DMS 273 treated with DMSO at 0.1 percent for 48 hours (cell line): ENCODE results near the gene ELOVL5.

Experiments used
- DNase-seq: peaks from one replicate; lab custom pipeline; 2025; lab: John Stamatoyannopoulos, UW

ELOVL5 gene

DNA sequence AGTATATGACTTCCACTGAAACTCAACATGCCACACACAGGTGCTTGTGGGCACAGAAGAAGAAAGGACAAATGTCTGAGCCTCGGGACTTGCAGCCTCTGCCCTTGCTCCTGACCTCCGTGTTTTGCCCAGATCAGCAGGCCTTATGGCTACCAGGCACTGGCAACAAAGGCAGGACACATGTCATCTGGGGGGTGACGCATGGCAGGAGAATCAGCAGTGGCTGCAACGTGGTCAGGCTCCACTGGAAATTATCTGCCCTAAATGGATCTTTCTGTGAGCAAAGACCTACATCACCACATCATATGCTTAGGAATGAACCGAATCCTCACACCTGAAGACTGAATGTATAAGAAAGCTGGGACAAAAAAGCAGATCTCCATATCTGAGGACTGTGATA lies 78.9 kb downstream of the ELOVL5 start:
- no peak for DNase-seq

DNA sequence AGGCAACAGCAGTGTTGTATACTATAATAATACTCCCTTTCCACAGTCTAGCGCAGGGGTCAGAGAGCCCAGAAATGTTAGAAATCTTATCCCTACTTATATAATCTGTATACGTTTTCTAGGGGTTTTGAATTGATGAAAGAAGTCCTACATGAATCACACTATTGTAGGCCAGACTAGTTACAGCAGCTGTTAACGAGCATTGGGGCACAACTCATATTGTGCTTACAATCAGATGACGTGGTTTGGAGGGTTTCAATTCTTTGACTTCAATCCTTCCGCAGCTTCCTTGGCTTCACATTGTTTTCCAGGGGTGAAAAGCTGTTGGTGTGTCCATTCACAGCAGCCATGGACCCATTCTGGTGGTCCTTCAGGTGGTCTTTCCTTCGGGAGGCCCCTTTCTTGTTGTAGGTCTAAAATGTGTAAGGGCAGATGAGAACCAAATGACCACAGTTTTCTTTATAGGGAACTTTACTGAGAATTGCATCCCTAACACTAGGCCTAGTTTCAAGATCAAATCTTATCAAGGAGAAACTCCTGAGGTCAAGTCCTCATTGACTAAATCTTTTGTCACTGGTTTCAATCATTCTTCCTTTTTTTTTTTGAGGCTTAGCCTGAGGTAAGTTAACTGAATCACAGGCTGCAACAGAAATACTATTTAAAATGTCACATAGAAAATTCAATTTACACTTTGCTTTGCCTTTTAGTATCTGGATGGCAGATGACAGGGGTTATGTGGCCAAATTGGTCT lies 79.7 kb downstream of the ELOVL5 start:
- DNase-seq: no peak

DNA sequence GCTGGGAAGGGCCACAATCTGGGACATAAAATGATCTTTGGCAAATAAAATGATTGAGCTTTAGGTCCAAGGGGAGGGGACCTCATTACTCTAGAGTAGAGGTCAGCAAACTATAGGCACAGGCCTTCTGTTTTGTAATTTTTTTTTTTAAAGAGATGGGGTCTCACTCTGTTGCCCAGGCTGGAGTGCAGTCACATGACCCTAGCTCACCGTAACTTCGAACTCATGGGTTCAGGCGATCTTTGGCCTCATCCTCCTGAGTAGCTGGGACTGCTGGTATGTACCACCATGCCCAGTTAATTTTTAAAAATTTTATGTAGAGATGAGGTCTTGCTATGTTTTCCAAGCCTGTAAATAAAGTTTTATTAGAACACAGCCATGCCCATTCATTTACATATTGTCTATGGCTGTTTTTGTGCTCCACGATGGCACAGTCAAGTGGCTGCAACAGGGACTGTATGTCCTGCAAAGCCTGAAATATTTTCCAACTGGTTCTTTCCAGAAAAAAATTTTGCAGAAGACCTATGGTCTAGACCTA lies 82.1 kb downstream of the ELOVL5 start:
- no peak for DNase-seq

DNA sequence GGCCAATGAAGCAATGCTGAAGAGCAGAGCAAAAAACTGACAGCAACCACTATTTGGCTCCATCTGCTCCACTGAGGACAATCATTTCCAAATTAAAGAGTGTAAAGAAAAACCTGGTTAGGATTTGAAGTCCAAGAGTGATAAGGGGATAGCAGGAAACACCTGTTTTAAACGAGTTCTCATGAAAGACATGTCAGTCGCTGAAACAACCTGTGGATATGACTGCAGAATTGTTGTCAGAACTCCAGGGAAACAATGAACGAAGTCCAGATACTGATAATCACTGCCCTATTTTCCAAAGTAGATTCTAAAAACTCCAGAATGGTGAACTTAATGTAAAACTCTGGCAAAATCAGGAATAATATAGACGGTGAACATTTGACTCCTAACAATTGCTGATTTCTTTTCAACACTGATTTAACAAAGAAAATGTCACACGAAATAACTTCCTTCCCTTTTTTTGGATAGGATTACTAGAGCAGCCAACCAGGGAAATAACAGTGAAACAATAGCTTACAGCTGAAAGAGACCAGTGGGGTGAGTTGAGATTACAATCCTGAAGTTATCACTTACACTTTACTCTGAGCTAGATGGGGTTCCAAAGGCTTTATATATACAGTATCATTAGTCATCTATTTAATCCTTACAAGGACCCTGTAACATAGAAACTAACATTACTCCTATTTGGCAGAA lies 83.7 kb downstream of the ELOVL5 start:
- no peak for DNase-seq

DNA sequence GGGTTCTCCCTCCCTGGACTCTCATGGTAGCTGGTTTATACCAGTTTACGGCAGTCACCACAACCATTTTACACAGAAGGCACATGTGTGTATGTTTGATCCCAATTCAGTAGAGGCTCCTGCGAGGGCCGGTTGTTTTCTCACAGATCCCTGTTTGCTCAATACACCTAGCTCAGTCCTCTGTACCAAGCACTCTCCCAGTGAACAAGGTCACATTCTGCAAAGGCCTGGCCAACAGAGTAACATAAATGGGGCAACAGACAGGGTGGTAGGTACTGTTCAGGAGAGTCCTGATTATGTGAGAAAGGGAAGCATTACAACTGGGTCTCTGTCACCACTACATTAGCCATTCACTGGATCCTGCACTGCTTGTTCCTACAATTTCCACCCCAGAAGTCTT lies 84.4 kb downstream of the ELOVL5 start:
- no peak for DNase-seq

DNA sequence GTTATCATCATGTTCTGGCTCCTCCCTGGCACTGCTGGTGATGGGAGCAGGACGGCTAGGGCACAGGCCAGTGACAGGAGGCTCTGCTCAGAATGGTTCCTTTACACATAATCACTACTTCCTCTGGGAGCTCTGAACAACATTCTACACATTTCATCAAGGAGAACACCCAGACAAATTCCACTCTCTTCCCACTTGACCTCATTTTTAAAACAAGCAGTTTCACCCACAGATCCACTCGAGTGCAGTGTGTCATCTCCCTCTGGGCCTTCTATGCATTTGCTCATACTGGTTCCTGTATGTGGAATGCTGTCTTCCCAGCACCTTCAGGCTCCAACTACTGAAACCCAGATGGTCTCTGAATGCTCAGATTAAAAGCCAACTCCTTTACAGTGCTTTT lies 84.8 kb downstream of the ELOVL5 start:
- no peak for DNase-seq

DNA sequence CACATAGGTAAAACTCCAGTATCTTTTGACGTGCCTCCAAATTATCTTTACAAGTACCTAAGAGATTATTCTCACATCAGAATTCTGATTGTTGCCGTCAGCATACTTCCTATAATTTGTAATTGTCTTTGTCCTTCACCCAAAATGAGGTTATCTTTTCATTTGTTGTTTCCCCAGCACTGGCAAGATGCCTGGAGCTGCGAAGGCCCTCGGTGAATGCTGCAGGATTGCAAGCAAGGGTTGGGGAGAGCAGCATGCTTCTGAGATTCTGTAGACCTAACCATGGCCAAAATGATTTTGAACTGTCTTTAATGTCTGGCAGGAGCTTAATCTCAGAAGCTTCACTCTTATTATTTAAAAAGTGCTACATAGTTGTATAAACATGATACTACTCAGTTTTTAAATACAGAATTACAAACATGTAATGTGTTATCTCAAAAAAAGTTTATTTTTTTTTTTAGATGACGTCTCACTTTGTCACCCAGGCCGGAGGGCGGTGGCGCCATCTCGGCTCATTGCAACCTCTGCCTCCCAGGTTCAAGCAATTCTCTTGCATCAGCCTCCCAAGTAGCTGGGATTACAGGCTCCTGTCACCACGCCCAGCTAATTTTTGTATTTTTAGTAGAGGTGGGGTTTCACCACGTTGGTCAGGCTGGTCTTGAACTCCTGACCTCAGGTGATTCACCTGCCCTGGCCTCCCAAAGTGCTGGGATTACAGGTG lies 88.7 kb downstream of the ELOVL5 start:
- no peak for DNase-seq

DNA sequence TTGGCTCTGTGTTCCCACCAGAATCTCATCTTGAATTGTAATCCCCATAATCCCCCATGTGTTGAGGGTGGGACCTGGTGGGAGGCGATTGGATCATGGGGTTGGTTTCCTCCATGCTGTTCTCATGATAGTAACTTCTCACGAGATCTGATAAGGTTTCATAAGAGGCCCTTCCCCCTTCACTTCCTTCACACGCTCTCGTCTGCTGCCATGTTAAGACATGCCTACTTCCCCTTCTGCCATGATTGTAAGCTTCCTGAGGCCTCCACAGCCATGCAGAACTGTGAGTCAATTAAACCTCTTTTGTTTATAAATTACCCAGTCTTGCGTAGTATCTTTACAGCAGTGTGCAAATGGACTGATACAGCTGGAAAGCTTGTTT lies 90.0 kb downstream of the ELOVL5 start:
- DNase-seq: no peak

DNA sequence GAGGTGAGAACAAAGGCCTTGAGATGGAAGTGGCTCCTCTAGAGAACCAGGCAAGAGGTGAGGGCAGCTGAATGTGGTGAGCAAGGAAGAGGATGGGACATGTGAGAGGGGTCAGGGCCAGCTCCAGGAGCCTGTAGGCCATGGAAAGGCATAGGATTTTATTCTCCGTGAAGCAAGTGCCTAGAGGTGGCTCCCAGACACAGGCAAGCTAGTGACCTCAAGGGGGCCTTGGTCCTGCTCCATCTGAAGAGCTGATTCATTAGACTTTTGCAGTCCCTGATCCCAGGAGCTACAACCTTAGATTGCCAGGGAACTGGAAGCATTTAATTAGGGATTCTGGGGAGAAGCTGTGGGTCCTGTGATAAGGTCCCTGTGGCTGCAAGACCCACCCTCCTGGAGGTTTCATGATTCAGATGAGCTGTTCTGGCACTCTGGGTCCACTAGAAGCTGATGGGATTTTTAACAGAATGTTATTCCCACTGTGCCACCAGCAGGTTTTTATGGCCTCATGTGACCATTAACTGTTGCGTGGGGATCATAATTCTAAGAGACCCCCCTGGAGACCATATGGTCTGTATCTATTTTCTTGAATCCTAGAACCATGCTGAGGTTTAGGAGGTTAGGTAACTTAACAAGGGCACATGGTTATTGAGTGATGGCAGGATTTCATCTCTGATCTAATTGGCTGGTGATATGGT lies 90.5 kb downstream of the ELOVL5 start:
- DNase-seq: no peak

DNA sequence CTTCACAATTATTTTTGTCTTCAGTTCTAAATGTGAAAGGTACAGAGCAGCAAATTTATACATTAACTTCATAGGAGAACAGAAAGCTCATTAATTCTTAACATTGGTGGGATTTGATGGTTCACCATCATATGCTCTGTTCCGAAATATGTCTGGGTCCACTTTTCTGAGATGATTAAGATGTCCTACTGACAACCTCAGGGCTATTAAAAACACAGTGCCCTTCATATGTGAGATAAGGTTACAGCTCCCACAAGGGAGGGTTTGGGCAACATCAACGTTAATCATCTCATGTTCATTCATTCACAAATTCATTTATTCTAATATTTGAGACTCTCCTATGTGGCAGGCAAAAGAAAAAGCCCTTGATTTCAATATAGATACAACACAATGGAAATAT lies 91.2 kb downstream of the ELOVL5 start:
- DNase-seq: no peak

DNA sequence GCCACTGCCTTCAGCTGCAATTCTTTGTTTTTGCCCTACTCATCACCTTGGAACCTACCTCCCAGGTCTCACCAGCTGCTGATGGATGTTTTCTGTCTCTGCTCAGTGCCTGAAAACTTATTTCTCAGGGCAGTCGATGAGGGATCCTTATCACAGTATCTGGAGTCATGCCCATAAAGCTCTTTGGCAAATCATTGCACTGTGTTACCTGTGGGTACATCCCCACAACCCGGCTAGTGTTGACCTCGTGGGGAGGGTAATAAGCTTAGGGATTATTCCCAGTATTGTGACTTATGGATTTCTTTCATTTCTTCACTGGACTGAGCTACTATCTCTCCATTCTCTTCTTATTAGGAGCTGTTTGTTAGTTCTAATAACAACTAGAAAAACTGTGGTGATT lies 91.7 kb downstream of the ELOVL5 start:
- DNase-seq: no peak

DNA sequence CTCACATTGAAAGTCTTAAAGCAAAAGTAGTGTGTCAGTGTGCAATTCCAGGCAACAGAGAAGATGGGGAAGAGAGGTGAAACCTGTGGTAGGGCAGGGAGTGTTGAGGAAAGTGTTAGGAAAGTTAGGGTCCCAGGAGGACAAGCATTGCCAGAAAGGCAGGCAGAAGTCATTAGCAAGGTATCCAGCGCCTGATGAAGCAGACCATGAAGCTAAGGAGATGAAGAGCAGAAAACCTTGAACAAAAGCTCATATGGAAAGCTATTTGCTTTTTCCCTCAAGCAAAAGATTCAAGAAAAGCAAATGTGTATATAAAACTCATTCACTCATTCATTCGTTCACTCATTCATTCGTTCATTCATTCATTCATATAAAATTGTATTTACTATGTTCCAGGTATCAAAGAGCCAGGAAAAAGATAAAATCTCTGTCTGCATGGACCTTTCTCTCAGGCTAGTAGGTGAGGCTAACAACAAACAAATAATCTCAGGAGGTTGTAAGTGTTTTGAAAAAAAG lies 96.5 kb downstream of the ELOVL5 start:
- no peak for DNase-seq

DNA sequence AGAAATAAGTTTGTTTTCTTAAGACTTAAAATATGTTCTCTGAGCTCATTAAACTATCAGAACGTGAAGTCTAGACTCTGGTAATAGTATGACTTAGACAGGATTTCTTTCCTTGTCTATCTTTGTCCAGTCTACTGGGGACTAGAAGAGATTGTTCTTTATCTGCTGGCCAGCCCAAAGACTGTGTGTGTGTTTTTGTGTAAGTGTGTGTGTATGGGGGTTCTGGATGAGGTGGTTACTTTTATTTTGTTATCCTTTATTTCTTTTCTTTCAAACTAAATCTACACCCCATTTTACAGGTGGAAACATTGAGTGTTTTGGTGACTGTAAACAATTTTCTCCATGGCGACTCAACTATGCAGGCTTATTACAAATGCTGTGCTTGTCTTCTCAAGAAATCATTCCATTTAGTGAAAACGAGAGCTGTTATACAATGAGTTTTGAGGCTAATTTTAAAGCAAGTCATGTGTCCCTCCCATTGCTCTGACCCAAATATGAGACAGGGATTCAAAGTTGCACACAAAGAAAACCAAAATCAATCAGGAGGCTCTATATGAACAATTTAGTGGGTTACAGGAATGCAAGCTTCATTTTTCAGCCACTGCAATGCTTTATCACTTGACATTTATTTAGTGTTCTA lies 97.6 kb downstream of the ELOVL5 start:
- no peak for DNase-seq

DNA sequence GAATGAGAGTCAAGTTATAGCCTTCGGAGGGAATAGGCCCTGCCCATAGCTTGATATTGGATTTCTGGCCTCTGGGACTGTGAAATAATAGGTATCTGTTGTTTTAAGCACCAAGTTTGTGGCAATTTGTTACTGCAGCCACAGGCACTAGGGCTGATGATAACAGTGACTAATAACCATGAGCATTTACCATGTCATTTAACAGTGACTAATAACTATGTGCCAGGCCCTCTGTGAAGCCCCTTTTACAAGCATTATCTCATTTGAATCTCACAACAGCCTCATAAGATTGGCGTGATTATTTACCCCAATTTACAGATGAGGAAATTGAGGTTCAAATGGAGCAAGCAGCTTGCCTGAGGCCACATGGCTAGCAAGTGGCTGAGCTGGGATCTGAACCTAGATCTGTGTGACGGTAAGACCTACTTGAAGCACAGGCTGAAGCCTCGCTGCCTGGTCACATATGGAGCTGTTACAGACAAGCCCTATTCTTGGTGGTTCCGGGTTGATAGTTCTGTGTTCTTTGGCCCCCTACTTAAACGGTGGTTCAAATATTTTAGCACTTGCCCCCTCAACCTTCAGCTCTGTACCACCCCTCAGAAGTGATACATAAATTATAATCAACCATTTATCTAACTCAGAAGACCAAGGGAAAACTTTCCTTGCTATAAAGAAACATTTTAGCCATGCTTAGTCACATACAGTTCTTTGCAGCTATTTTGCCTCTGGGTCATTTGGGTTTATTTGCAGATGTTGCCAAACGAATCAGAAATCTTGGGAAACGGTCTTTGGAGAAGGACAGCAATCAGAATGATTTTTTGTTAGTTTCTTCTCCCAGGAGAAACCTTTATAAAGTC lies 98.3 kb downstream of the ELOVL5 start:
- no peak for DNase-seq

DNA sequence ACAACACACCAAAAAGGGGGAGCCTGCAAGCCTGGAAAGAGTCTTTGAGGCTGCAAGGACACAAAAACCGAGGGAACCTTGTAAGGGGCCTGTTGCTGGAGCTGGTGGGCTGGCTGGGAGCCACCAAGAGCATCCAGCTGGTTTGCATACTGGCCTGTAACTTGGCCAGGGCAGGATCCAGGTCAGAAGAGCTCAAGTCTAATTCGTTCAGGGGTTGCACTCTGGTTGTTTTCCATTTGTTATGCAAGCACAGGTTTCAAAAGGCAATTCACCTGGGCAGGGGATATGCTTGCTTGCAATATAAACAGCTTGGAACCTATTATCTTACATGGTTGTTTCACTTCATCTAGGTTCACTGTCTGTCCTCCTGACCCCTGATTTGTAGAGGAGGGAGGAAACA lies 101.8 kb downstream of the ELOVL5 start:
- no peak for DNase-seq

DNA sequence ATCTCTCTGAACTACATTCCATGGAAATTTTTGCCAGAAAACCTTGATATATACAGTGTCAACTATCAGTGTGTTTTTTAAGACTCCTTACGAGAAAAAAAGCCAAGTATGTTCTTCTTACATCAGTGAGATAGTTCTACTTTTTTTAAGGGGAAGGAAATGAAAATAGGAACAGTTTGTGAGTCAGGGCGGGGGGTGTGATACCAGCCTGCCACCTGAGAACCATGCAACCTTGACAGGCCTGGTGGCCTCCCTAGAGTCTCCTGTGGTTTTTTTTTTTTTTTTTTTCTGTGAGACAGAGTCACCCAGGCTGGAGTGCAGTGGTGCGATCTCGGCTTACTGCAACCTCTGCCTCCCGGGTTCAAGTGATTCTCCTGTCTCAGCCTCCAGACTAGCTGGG lies 103.8 kb downstream of the ELOVL5 start:
- DNase-seq: no peak

DNA sequence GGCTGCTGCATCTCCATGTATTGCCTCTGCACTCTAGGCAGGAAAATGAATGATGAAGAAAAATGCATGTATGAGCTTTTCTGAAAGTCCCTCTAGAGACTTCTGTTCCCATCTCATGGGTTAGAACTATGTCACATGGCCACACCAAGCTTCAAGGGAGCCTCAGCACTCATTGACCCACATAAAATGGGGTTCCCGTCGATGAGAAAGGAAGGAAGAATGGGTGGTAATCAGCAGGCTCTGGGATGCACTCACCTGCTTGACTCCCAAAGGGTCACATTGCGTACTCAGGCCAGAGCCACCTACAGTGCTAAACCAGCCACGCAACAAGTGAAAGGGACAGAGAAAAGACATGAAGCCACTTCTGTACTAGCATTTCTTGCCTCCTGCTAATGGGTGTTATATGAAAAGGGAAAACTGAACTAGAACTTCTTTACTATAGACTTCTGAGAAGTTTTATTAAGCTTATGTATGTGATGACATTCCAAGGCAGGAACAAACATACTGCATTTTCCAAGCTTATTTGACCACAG lies 104.3 kb downstream of the ELOVL5 start:
- no peak for DNase-seq

DNA sequence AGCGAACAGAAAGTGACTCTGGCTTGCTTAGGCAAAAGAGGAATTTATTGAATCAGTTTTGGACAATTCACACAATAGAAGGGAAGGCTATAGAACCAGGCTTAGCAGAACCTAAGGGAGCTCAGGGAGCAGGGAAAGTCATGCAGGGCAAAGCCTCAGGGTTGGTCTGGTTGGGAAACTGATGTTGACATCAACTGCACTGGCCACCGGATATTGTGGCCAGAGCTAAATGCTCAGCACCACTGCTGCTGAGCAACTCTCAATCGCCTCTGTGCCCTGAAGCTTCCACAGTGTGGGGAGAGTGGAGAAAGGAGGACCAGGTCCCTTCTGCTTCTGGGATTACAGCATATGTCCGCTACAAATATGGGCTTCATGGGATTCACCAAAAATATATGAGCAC lies 106.8 kb downstream of the ELOVL5 start:
- no peak for DNase-seq

DNA sequence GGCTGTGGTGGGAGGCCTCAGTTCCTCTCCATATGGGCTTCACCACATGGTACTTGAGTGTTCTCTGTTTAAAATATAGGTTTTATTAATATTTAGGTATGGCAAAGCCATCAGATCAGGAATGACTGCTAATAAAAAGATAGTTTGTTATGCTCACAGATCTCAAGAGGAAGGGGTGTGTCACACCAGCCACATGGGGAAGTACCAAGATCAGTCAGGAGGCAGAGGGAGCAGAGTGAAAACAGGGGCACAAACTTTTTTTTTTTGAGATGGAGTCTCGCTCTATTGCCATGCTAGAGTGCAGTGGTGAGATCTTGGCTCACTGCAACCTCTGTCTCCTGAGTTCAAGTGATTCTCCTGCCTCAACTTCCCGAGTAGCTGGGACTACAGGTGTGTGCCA lies 108.0 kb downstream of the ELOVL5 start:
- no peak for DNase-seq

DNA sequence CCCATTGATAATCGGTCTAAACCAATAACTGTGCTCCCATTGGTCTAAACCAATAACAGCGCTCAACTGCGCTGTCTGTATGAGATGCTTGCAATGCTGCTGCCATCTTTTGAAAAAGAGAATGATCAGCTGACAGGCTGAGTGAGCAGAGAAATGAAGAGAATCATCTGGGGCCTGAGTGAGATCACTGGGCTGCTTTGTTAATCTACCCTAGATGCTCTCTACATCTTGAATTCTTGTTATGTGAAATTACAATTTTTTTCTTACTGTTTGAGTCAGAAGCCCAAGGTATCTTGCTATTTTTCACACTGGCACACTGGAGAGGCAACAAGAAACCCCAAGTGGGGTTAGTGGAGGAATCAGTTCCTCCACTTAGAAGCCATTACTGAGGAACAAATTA lies 108.6 kb downstream of the ELOVL5 start:
- no peak for DNase-seq
